K562 (cell line): ENCODE results near the gene HNRNPA2B1. TPM values are rescaled to one million over a fixed set of nuclear protein-coding genes. Genes with fewer than 3 reads are reported as not detected.

ENCODE experiments used
- CSDE1 ChIP-seq, 2 experiments: fragments of 450-650 bp; IDR thresholded peaks; 2 replicates each; pipeline ENCODE4 v1.6.1; 2016; ENCODE audit warnings: mild to moderate bottlenecking in 1 of 2
- E2F6 ChIP-seq, 2 experiments: IDR thresholded peaks; 2 replicates each; pipeline ENCODE4 v1.6.1; 2011; ENCODE audit warnings: borderline replicate concordance in 1 of 2, control low read depth in 1 of 2, low read depth in 1 of 2, low read length in 1 of 2, mild to moderate bottlenecking in 1 of 2, mixed read lengths in 1 of 2, moderate library complexity in 1 of 2; ENCODE audit not compliant: insufficient read depth in 1 of 2, insufficient read length in 1 of 2, poor library complexity in 1 of 2, severe bottlenecking in 1 of 2; ENCODE audit errors: extremely low read depth in 1 of 2
- HEY1 ChIP-seq: fragments of 250-450 bp; sonication (Bioruptor Pico); IDR thresholded peaks from 2 replicates; pipeline ENCODE4 v1.5.0; 2020; ENCODE audit warnings: mild to moderate bottlenecking, moderate library complexity, borderline replicate concordance
- HNRNPUL1 ChIP-seq: fragments of 200-400 bp; formaldehyde crosslinking; IDR thresholded peaks from 2 replicates; pipeline ENCODE4 v1.6.1; 2017; ENCODE audit warnings: low read length
- MEF2D ChIP-seq: conservative IDR thresholded peaks from 2 replicates; pipeline ENCODE4 v1.6.1; 2016; ENCODE audit warnings: low read depth, missing genetic modification characterization, missing compliant biosample characterization
- MTA3 ChIP-seq: fragments of 450-650 bp; formaldehyde crosslinking; IDR thresholded peaks from 2 replicates; pipeline ENCODE4 v1.6.1; 2017; ENCODE audit warnings: mild to moderate bottlenecking, borderline replicate concordance
- NR2F6 ChIP-seq: fragments of 450-650 bp; formaldehyde crosslinking; IDR thresholded peaks from 2 replicates; pipeline ENCODE4 v1.4.0; 2020; ENCODE audit warnings: mild to moderate bottlenecking
- PHF8 ChIP-seq: fragments of 200-600 bp; sonication (generic); IDR thresholded peaks from 2 replicates; pipeline ENCODE4 v1.6.1; 2012; ENCODE audit warnings: mixed run types, mild to moderate bottlenecking, inconsistent platforms, low read length, moderate library complexity, borderline replicate concordance
- RUNX1 ChIP-seq: sonication (generic); IDR thresholded peaks from 2 replicates; pipeline ENCODE4 v1.6.1; 2016; ENCODE audit warnings: antibody characterized with exemption, low read depth
- TAF7 ChIP-seq: fragments of 450-650 bp; IDR thresholded peaks from 2 replicates; pipeline ENCODE4 v1.6.1; 2016; ENCODE audit warnings: missing genetic modification characterization, missing compliant biosample characterization
- VEZF1 ChIP-seq: fragments of 200-800 bp; sonication (Bioruptor generic); IDR thresholded peaks from 2 replicates; pipeline ENCODE4 v1.6.1; 2017; ENCODE audit warnings: missing genetic modification characterization, missing compliant biosample characterization
- ZEB2 ChIP-seq: fragments of 450-650 bp; IDR thresholded peaks from 2 replicates; pipeline ENCODE4 v1.6.1; 2016
- ZNF507 ChIP-seq: conservative IDR thresholded peaks from 2 replicates; pipeline ENCODE4 v1.6.1; 2017; ENCODE audit warnings: missing genetic modification characterization, missing compliant biosample characterization
- ZNF707 ChIP-seq: fragments of 250-450 bp; sonication (Bioruptor Pico); conservative IDR thresholded peaks from 2 replicates; pipeline ENCODE4 v1.8.0; 2022; ENCODE audit warnings: inconsistent platforms, mild to moderate bottlenecking, moderate library complexity
- polyA plus RNA-seq, 8 experiments: library from polyadenylated mRNA; depleted of rRNA in 4 of 8; stranded (reverse) in 5 of 8; unstranded in 3 of 8; fragments of >200 nt; fragmentation: Nextera tagmentation in 2 of 8; fragmentation: Illumina TruSeq in 1 of 8; extraction: Ambion mirVana in 2 of 8; extraction: Trizol in 1 of 8; gene quantifications; 2 replicates each; pipeline versions ENCODE4 v1.2.1 to v1.2.3, GENCODE V29; 2011 to 2014; ENCODE audit warnings: inconsistent platforms in 1 of 8, missing spikeins in 1 of 8
- total RNA-seq, 7 experiments: library from RNA; depleted of rRNA in 6 of 7; stranded (reverse); fragments of >200 nt in 6 of 7; fragmentation: Illumina TruSeq in 2 of 7; extraction: Trizol in 2 of 7; gene quantifications; 2 replicates each; pipeline versions ENCODE4 v1.2.1 to v1.2.3, GENCODE V29; 2011 to 2021; ENCODE audit warnings: low replicate concordance in 1 of 7
- TF ChIP-seq, protein P1 (sequence below): sonication (generic); formaldehyde crosslinking; IDR thresholded peaks from 2 replicates; pipeline ENCODE4 v1.8.1; 2022; ENCODE audit warnings: missing genetic modification reagents

Gene HNRNPA2B1
- total and polyA plus RNA-seq, 9 of the 15 experiments (the other 6 are each of a cell fraction or from before 2014, with no cell fraction given): 630 to 1,989 (median 865) TPM

DNA sequence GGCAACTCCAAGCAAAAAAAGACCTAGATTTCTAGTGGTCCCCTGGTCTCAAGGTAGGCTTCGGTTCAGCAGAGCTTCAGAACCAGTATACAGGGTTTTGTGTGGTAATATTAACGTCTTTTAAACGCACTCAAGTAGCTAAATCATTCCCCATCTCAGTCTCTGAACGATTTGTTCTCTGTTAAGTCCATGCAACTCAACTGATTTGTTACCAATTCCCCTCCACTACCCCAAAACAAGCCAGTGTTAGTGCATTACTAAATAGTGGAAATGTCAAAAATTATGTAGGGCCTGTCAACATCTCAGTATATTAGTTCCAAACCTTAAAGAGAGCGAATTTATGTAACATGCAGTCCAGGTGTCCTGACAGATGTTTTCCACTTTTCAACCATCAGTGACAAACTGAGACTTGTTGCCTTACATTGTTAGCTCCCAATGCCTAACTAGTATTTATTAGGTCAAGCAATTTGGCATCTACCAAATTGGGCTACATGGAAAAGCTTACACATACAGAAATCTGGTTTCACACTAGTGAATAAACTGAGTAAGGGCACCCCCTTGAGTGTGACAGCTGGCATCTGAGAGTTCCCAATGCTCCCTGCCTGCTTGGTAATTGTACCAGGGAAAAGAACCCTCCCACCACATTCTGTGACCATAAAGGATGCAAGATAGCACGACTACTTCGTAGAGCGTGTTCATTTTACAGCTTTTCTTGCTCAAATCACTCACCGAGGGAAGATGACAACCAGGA lies 12.2 kb downstream of the HNRNPA2B1 start (continued):
- TF ChIP-seq PHF8 (no peak), MTA3 (no peak), MEF2D (tag) (no peak), E2F6 (IDR thresholded peaks at IDR 0.05; ENCODE audit: borderline replicate concordance in 1 of 2, extremely low read depth in 1 of 2, insufficient read depth in 1 of 2, insufficient read length in 1 of 2, low read depth in 1 of 2, low read length in 1 of 2, poor library complexity in 1 of 2, severe bottlenecking in 1 of 2) (no peak), ZNF507 (tag) (no peak), CSDE1 (IDR thresholded peaks at IDR 0.05) (no peak), VEZF1 (CRISPR knock-in tag) (no peak), ZNF707 (CRISPR knock-in tag) (no peak), HEY1 (no peak), HNRNPUL1 (peak; percentile 12), NR2F6 (CRISPR knock-in tag) (no peak), RUNX1 (peak; percentile 71), TAF7 (tag) (no peak), ZEB2 (no peak)
- TF ChIP-seq, protein P1, sequence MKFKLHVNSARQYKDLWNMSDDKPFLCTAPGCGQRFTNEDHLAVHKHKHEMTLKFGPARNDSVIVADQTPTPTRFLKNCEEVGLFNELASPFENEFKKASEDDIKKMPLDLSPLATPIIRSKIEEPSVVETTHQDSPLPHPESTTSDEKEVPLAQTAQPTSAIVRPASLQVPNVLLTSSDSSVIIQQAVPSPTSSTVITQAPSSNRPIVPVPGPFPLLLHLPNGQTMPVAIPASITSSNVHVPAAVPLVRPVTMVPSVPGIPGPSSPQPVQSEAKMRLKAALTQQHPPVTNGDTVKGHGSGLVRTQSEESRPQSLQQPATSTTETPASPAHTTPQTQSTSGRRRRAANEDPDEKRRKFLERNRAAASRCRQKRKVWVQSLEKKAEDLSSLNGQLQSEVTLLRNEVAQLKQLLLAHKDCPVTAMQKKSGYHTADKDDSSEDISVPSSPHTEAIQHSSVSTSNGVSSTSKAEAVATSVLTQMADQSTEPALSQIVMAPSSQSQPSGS: no peak
- TF ChIP-seq, all 486 proteins: peak for 71
